Measurements from ENCODE around the gene SHROOM3. TPM values are rescaled to one million over a fixed set of nuclear protein-coding genes. Genes with fewer than 3 reads are reported as not detected.

SHROOM3 gene
- total and polyA plus RNA-seq, 4 donors: 14.4 to 75.1 (median 47.3) TPM

DNA sequence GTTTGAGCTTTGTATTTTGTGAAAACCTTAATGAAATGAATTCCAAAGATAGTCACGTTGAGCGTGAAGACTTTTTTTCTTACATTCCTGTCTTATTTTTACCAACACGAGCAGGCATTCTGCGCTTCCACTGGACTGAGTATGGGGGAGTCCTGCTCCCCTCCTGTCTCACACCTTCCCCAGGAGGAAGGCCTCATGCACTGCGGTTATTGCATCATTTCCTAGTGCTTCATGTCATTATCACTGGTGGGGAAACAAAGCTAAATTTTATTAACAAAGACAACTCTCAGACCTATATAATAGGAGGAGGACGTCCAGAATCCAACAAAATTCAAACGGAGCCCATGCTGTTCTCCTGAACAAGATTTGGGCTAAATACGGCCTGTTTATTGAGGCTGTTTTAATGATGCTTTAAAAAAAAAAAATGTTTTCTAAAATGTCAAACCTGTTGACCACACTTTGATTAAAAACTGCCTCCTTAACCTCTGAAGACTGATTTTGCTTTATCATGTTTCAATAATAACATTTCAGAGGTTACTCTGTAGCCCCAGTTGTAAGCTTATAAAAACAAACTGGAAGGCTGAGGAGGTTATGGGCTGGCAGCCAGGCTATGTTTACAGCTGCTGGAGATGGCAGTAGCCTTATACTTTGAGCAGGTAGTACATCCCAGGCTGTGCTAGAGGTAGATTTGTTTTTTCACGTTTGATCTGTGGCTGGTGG, 344.9 kb downstream of the SHROOM3 start:
- Histone ChIP-seq H3K4me1 (ENCODE audit: control insufficient read depth in 5 of 5, insufficient read depth in 5 of 5, low read length in 5 of 5) (peaks cover 0 to 4% (median 0%) of the 10 kb centered on the region in 5 donors), H3K9me3 (ENCODE audit: control insufficient read depth in 4 of 4, insufficient read depth in 3 of 4, low read length in 3 of 4) (no peaks in the 10 kb centered on the region), H3K4me3 (no peak overlapping the region), H3K9ac (ENCODE audit: insufficient read depth in 1 of 2, low read length in 2 of 2) (no peak overlapping the region), H3K36me3 (ENCODE audit: control insufficient read depth in 4 of 4, insufficient read depth in 4 of 4, low read length in 4 of 4) (peaks cover 0 to 6% (median 0%) of the 10 kb centered on the region in 4 donors), H3K27me3 (ENCODE audit: control insufficient read depth in 3 of 3, insufficient read depth in 3 of 3, low read length in 2 of 3) (no peaks in the 10 kb centered on the region), H3K27ac (ENCODE audit: low read depth in 1 of 2, low read length in 1 of 2) (no peak overlapping the region)
- DNase-seq (peak in 1 of 3 donors; percentile 23), ATAC-seq (ENCODE audit: insufficient read depth, low FRiP score) (no peak)
- TF ChIP-seq, protein P1, sequence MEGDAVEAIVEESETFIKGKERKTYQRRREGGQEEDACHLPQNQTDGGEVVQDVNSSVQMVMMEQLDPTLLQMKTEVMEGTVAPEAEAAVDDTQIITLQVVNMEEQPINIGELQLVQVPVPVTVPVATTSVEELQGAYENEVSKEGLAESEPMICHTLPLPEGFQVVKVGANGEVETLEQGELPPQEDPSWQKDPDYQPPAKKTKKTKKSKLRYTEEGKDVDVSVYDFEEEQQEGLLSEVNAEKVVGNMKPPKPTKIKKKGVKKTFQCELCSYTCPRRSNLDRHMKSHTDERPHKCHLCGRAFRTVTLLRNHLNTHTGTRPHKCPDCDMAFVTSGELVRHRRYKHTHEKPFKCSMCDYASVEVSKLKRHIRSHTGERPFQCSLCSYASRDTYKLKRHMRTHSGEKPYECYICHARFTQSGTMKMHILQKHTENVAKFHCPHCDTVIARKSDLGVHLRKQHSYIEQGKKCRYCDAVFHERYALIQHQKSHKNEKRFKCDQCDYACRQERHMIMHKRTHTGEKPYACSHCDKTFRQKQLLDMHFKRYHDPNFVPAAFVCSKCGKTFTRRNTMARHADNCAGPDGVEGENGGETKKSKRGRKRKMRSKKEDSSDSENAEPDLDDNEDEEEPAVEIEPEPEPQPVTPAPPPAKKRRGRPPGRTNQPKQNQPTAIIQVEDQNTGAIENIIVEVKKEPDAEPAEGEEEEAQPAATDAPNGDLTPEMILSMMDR (IDR thresholded peaks at IDR 0.05; ENCODE audit: control extremely low read depth, extremely low read depth): no peak
- WGBS, 2 donors: 85 to 89% methylated on average over 9 of the region's 9 CpGs

DNA sequence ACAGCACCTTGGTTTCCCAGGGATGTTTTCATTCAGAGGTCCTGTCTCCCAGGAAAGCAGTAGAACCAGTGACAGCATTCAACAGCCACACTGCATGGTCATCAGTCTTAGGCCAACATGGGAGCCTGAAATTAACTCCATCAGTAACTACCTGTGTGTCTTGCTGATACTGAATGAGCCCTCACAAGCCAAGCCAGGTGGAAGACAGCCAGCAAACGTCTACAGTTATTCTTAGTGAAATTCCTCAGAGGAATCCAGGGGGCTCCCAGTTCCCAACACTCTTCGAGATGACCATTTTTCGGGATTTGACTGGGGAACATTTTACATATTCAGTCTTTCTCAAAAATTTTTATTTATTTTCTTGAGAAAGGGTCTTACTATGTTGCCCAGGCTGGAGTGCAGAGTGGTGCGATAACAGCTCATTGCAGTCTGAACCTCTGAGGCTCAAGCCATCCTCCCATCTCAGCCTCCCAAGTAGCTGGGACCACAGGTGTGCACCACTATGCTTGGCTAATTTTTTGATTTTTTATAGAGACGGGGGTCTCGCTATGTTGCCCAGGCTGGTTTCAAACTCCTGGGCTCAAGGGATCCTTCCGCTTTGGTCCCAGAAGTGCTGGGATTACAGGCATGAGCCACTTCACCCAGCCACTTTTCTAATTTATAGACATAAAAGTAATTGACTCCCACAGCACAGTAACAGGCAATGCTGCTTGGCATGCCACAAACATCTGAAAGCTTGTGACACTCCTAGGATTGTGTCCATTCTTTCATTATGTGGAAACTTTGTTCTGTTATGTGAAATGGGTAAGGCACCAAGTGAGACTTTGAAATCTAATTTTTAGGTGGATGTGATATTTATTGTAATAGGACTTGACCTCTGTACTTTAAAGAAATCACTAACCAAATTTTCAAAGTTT, 346.0 kb downstream of the SHROOM3 start:
- Histone ChIP-seq H3K27ac (ENCODE audit: low read depth in 1 of 2, low read length in 1 of 2) (no peak overlapping the region), H3K4me3 (no peak overlapping the region), H3K27me3 (ENCODE audit: control insufficient read depth in 3 of 3, insufficient read depth in 3 of 3, low read length in 2 of 3) (no peaks in the 10 kb centered on the region), H3K4me1 (ENCODE audit: control insufficient read depth in 5 of 5, insufficient read depth in 5 of 5, low read length in 5 of 5) (peaks cover 0 to 4% (median 0%) of the 10 kb centered on the region in 5 donors), H3K9me3 (ENCODE audit: control insufficient read depth in 4 of 4, insufficient read depth in 3 of 4, low read length in 3 of 4) (no peaks in the 10 kb centered on the region), H3K36me3 (ENCODE audit: control insufficient read depth in 4 of 4, insufficient read depth in 4 of 4, low read length in 4 of 4) (peaks cover 0 to 6% (median 0%) of the 10 kb centered on the region in 4 donors), H3K9ac (ENCODE audit: insufficient read depth in 1 of 2, low read length in 2 of 2) (no peak overlapping the region)
- TF ChIP-seq, protein P1 (IDR thresholded peaks at IDR 0.05; ENCODE audit: control extremely low read depth, extremely low read depth): no peak
- 92 to 96% methylated on average over 7 of the region's 7 CpGs for WGBS, 2 donors
- DNase-seq: no peak
- no peak for ATAC-seq (ENCODE audit: insufficient read depth, low FRiP score)

DNA sequence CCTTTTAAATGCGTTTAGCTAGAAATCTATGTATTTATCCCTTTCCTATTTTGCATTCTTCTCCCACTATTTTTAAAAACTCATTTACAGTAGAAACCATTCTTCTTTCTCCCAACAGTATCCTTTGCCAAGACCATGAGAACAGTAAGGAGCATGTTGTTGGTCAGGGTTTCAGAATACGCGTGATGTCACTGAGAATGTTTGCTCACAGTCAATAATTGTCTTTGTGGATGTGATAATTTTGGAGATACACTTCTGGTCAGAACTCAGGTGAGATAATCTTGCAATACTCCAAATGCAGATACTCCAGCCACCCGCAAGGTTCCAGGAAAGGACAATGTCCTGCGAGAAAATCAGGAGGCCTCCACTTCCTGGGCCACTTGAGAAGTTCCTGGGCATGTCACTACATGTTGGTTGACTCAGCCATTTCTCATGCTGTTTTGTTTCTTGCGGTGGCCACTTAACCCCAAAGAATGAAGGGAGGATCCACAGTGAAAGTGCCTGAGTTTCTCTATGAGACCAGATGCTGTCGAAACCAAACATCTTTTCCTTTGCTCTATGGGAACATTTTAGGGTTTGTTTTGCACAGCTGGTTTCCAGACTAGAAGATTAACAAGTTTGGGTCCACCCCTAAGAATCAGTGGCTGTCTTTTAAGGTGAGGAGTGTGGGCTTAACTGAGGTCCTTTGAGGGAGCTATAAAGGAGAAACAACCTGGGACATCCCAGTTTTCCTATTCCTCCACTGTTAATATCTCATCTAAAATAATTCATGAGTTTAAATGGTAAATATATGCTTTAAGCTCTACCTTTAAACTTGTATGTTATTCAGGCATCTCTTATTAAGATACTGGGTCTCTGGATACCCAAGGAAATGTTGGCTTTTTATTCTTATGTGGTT, 346.9 kb downstream of the SHROOM3 start:
- Histone ChIP-seq H3K9me3 (ENCODE audit: control insufficient read depth in 4 of 4, insufficient read depth in 3 of 4, low read length in 3 of 4) (no peaks in the 10 kb centered on the region), H3K27ac (ENCODE audit: low read depth in 1 of 2, low read length in 1 of 2) (no peak overlapping the region), H3K4me3 (no peak overlapping the region), H3K36me3 (ENCODE audit: control insufficient read depth in 4 of 4, insufficient read depth in 4 of 4, low read length in 4 of 4) (peaks cover 0 to 6% (median 0%) of the 10 kb centered on the region in 4 donors), H3K9ac (ENCODE audit: insufficient read depth in 1 of 2, low read length in 2 of 2) (no peak overlapping the region), H3K4me1 (ENCODE audit: control insufficient read depth in 5 of 5, insufficient read depth in 5 of 5, low read length in 5 of 5) (peaks cover 0 to 4% (median 0%) of the 10 kb centered on the region in 5 donors), H3K27me3 (ENCODE audit: control insufficient read depth in 3 of 3, insufficient read depth in 3 of 3, low read length in 2 of 3) (no peaks in the 10 kb centered on the region)
- DNase-seq: no peak
- WGBS, 2 donors: 84 to 93% methylated on average over 7 of the region's 7 CpGs
- TF ChIP-seq, protein P1 (IDR thresholded peaks at IDR 0.05; ENCODE audit: control extremely low read depth, extremely low read depth): no peak
- ATAC-seq (ENCODE audit: insufficient read depth, low FRiP score): no peak
